Measurements from ENCODE around the gene CACNA1H. TPM values are rescaled to one million over a fixed set of nuclear protein-coding genes. Genes with fewer than 3 reads are reported as not detected.

Gene CACNA1H
- total RNA-seq, 1 donor from 2014 or later = 2.5 TPM

- TF ChIP-seq, protein P1, sequence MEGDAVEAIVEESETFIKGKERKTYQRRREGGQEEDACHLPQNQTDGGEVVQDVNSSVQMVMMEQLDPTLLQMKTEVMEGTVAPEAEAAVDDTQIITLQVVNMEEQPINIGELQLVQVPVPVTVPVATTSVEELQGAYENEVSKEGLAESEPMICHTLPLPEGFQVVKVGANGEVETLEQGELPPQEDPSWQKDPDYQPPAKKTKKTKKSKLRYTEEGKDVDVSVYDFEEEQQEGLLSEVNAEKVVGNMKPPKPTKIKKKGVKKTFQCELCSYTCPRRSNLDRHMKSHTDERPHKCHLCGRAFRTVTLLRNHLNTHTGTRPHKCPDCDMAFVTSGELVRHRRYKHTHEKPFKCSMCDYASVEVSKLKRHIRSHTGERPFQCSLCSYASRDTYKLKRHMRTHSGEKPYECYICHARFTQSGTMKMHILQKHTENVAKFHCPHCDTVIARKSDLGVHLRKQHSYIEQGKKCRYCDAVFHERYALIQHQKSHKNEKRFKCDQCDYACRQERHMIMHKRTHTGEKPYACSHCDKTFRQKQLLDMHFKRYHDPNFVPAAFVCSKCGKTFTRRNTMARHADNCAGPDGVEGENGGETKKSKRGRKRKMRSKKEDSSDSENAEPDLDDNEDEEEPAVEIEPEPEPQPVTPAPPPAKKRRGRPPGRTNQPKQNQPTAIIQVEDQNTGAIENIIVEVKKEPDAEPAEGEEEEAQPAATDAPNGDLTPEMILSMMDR (IDR thresholded peaks at IDR 0.05; ENCODE audit: borderline replicate concordance) = no peak
- H3K27ac ChIP-seq (replicated peaks) = no peak overlapping the region
- DNase-seq = no peak
- H3K4me1 ChIP-seq = no peaks in the 10 kb centered on the region
- H3K4me3 ChIP-seq = no peak overlapping the region
- intact Hi-C loops (cut with micrococcal nuclease) = no loop called here
- peaks cover 96% of the 10 kb centered on the region for H3K27me3 ChIP-seq (ENCODE audit: low read depth)
- H3K9me3 ChIP-seq (replicated peaks) = no peaks in the 10 kb centered on the region
- H3K36me3 ChIP-seq = no peaks in the 10 kb centered on the region
Observed at GRCh38 chr16:1113889-1114526, 38.9 kb upstream of the CACNA1H start.

GRCh38 chr16:1116693-1117077 lies 36.2 kb upstream of the CACNA1H start:
- Histone ChIP-seq H3K27ac (replicated peaks) (no peak overlapping the region), H3K36me3 (no peaks in the 10 kb centered on the region), H3K9me3 (replicated peaks) (no peaks in the 10 kb centered on the region), H3K4me1 (no peaks in the 10 kb centered on the region), H3K27me3 (ENCODE audit: low read depth) (peaks cover 96% of the 10 kb centered on the region), H3K4me3 (no peak overlapping the region)
- no peak for DNase-seq
- TF ChIP-seq, protein P1 (IDR thresholded peaks at IDR 0.05; ENCODE audit: borderline replicate concordance) = no peak
- intact Hi-C loops (cut with micrococcal nuclease) = no loop called here

DNA sequence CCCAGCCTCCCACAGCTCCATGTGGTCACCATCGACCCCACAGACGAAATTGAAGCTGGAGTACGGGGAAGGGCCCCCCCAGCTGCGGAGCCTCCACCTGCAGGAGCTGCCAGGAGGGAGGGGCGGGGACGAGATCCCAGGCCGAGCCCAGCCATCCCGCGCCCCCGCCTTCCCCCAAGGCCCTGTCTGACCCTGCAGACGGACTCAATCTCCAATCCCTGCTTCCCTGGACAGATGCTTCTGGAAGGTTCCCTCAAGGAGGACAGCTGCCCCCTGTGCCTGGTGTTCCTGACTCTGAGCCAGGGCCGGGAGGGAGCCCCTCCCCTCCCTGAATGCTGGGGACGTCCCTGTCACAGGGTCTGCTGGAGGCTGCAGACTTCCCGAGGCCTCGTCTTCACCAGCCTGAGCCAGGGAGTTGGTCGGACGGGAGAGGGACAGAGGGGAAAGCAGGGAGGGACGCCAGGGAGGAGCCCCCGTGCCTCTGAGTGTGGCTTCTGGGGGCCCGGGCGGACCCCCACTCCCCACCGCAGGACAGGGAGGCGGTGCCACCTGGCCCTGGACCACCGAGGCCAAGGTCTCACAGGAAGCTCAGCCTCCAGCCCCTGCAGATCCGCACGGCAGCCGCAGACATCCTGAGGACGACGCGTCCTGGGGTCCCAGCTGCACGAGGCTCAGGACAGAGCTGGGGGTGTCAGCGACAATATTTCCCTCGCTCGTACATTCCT lies 35.6 kb upstream of the CACNA1H start:
- H3K27ac ChIP-seq (replicated peaks) = no peak overlapping the region
- TF ChIP-seq, protein P1 (IDR thresholded peaks at IDR 0.05; ENCODE audit: borderline replicate concordance) = no peak
- H3K9me3 ChIP-seq (replicated peaks) = no peaks in the 10 kb centered on the region
- DNase-seq = no peak
- H3K27me3 ChIP-seq (ENCODE audit: low read depth) = peaks cover 96% of the 10 kb centered on the region
- no peaks in the 10 kb centered on the region for H3K4me1 ChIP-seq
- no peaks in the 10 kb centered on the region for H3K36me3 ChIP-seq
- intact Hi-C loops (cut with micrococcal nuclease) = no loop called here
- no peak overlapping the region for H3K4me3 ChIP-seq

- no peaks in the 10 kb centered on the region for H3K4me1 ChIP-seq
- H3K36me3 ChIP-seq = no peaks in the 10 kb centered on the region
- intact Hi-C loops (cut with micrococcal nuclease) = no loop called here
- no peak for DNase-seq
- no peak overlapping the region for H3K4me3 ChIP-seq
- peaks cover 96% of the 10 kb centered on the region for H3K27me3 ChIP-seq (ENCODE audit: low read depth)
- no peaks in the 10 kb centered on the region for H3K9me3 ChIP-seq (replicated peaks)
- no peak overlapping the region for H3K27ac ChIP-seq (replicated peaks)
- TF ChIP-seq, protein P1 (IDR thresholded peaks at IDR 0.05; ENCODE audit: borderline replicate concordance) = no peak
Observed at GRCh38 chr16:1117926-1118325, 35.0 kb upstream of the CACNA1H start.

GRCh38 chr16:1119129-1119528 lies 33.8 kb upstream of the CACNA1H start:
- H3K9me3 ChIP-seq (replicated peaks) = no peaks in the 10 kb centered on the region
- H3K4me3 ChIP-seq = no peak overlapping the region
- intact Hi-C loops (cut with micrococcal nuclease) = no loop called here
- peaks cover 100% of the 10 kb centered on the region for H3K27me3 ChIP-seq (ENCODE audit: low read depth)
- TF ChIP-seq, protein P1 (IDR thresholded peaks at IDR 0.05; ENCODE audit: borderline replicate concordance) = no peak
- no peak for DNase-seq
- H3K4me1 ChIP-seq = no peaks in the 10 kb centered on the region
- no peaks in the 10 kb centered on the region for H3K36me3 ChIP-seq
- no peak overlapping the region for H3K27ac ChIP-seq (replicated peaks)
